Spinal cord (tissue), 10 donors: ENCODE measurements around the gene XPR1. TPM values are rescaled to one million over a fixed set of nuclear protein-coding genes. Genes with fewer than 3 reads are reported as not detected.

Experiments
- DNase-seq, 6 donors: peaks; one replicate each; pipeline versions ENCODE4 v3.0.0 to v3.0.0-alpha.2; 2013 to 2015; ENCODE audit warnings: low spot score in 6 of 6, low read depth in 4 of 6
- H3K27ac ChIP-seq: one replicate; pipeline ENCODE4 v1.5.1; 2013; ENCODE audit warnings: low read depth, low read length, control low read depth
- H3K27me3 ChIP-seq: one replicate; pipeline ENCODE4 v1.6.1; 2013; ENCODE audit warnings: low read length; ENCODE audit not compliant: control insufficient read depth, insufficient read depth
- H3K36me3 ChIP-seq: one replicate; pipeline ENCODE4 v1.6.1; 2013; ENCODE audit warnings: low read length; ENCODE audit not compliant: control insufficient read depth, insufficient read depth
- H3K4me1 ChIP-seq: one replicate; pipeline ENCODE4 v1.6.1; 2013; ENCODE audit warnings: low read length; ENCODE audit not compliant: control insufficient read depth, insufficient read depth
- H3K4me3 ChIP-seq: one replicate; pipeline ENCODE4 v1.5.1; 2013; ENCODE audit warnings: low read depth, low read length, control low read depth
- H3K9me3 ChIP-seq: one replicate; pipeline ENCODE4 v1.6.1; 2013; ENCODE audit warnings: low read length; ENCODE audit not compliant: control insufficient read depth, insufficient read depth
- WGBS: methylation state at CpG from one replicate; pipeline ENCODE4 v1.1.5; 2013; ENCODE audit warnings: missing lambda C conversion rate; ENCODE audit not compliant: insufficient coverage; 5-methylcytosine and 5-hydroxymethylcytosine counted together
- polyA plus RNA-seq, 2 donors: library from polyadenylated mRNA; unstranded; fragments of 120-200 nt; gene quantifications; one replicate each; pipeline ENCODE4 v1.2.1, GENCODE V29; 2013; ENCODE audit not compliant: insufficient read length in 2 of 2
- total RNA-seq, 2 donors: library from RNA; depleted of rRNA in 1 of 2; stranded (reverse); fragments of 120-200 nt in 1 of 2; fragments of >200 nt in 1 of 2; gene quantifications; one replicate each; pipeline versions ENCODE4 v1.2.3 to v1.2.4, GENCODE V29; 2013 to 2014
- donor health status: healthy.

XPR1 gene
- total and polyA plus RNA-seq, 4 donors: 38.0 to 110 (median 69.8) TPM

DNA sequence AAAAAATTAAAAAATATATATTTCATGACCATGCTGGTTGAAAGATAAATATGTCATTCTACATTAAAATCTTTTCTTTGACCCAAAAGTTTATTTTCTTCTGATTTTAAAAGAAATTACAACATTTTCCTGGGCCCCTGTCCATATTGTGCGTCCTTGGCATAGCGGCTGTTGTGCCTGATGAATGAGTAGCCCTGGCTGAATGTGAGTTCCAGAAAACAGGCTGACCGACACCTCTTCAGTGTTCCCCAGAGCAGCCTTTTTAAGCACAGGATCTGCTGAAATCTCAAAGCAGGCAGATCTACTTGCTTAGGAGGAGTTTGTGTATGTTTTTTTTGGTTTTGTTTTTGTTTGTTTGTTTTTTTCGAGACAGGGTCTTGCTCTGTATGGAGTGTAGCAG is 300.6 kb downstream of the XPR1 start:
- no peak for DNase-seq
- H3K9me3 ChIP-seq: no peaks in the 10 kb centered on the region
- H3K27me3 ChIP-seq: no peaks in the 10 kb centered on the region
- WGBS: 88% methylated on average over 3 of the region's 4 CpGs
- peaks cover 27% of the 10 kb centered on the region for H3K36me3 ChIP-seq
- H3K27ac ChIP-seq: no peak overlapping the region
- H3K4me1 ChIP-seq: peaks cover 38% of the 10 kb centered on the region
- no peak overlapping the region for H3K4me3 ChIP-seq

DNA sequence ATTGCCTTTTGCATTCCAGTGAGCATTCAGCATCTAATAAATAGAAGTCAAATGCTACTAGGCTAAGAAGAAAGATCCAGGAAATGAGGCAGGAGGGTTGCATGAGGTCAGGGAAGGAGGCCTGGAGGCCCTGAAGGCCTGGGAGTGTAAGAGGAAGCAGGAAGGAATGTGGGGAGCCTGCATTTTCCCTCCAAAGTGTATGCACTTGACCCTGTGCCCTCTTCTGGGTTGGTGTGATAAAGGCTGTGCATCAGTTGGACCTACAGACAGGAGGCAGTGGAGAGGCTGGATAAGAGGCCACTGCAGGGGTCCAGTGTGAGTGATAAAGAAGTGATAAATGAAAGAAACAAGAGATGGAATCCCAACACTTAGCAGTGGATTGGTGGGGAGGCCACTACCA is 301.3 kb downstream of the XPR1 start:
- H3K36me3 ChIP-seq: peaks cover 29% of the 10 kb centered on the region
- peaks cover 31% of the 10 kb centered on the region for H3K4me1 ChIP-seq
- no peak overlapping the region for H3K27ac ChIP-seq
- no peak for DNase-seq
- H3K4me3 ChIP-seq: no peak overlapping the region
- H3K27me3 ChIP-seq: no peaks in the 10 kb centered on the region
- no peaks in the 10 kb centered on the region for H3K9me3 ChIP-seq

DNA sequence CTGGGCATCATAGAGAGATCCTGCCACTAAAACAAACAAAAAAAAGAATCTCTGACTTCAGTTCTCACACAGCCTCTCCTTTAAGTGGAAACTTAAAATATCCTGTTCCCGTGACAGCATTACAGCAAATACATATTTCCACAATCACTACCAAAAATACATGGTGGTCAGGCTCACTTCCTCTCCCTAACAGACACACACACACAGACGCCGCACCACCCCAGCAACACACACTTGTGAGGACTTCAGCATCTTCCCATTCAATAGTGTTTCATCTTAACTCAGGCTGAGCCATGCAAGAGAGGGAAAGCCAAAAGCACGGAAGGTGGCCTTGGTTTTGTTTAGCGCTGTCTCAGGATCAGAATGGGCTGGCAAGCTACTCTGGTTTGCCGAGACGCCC is 302.7 kb downstream of the XPR1 start:
- Histone ChIP-seq H3K36me3 (peaks cover 33% of the 10 kb centered on the region), H3K27me3 (no peaks in the 10 kb centered on the region)
- WGBS: 79% methylated on average over 5 of the region's 7 CpGs

DNA sequence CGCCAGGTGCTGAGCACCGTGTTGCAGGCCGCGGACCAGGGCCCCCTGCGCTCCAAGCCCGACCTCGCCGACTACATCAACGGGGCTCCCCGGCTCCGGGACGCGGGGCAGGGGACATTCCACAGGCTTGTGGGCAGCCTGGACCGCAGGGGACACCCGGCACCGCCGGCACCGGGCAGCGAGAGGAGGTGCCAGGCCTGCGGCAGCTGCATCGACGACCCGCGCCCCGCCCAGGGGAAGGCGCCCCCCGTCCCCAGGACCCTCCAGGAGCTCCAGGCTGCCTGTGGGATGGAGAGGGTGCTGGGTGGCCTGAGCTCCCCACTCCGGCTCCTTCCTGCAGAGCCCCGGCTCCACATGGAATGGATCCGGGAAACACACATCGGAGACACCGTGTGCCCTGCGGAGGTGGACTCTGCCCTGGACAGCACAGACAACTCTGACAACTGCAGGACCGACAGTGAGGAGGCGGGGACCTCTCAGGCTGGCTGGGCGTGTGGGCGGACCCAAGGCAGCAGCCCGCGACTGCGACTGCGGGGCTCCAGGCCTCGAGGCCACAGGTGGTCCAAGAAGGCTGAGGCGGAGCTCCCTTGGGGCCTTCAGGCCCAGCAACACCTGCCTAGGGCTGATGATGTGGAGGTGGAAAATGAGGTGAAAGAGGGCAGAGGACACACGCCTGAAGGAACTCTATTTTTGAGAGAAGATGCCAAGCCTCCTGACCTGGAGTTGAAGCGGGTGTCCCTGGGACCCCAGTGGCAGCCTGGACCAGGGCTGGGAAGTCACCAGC is 303.7 kb downstream of the XPR1 start:
- H3K9me3 ChIP-seq: no peaks in the 10 kb centered on the region
- 66% methylated on average over 45 of the region's 45 CpGs for WGBS
- no peaks in the 10 kb centered on the region for H3K27me3 ChIP-seq
- no peak overlapping the region for H3K4me3 ChIP-seq
- peaks cover 15% of the 10 kb centered on the region for H3K4me1 ChIP-seq
- peaks cover 35% of the 10 kb centered on the region for H3K36me3 ChIP-seq
- no peak overlapping the region for H3K27ac ChIP-seq
- DNase-seq: no peak

More for the DNA sequence above, 302.7 kb downstream of the XPR1 start:
- Histone ChIP-seq H3K4me1 (peaks cover 16% of the 10 kb centered on the region), H3K27ac (no peak overlapping the region), H3K9me3 (no peaks in the 10 kb centered on the region), H3K4me3 (no peak overlapping the region)
- no peak for DNase-seq

DNA sequence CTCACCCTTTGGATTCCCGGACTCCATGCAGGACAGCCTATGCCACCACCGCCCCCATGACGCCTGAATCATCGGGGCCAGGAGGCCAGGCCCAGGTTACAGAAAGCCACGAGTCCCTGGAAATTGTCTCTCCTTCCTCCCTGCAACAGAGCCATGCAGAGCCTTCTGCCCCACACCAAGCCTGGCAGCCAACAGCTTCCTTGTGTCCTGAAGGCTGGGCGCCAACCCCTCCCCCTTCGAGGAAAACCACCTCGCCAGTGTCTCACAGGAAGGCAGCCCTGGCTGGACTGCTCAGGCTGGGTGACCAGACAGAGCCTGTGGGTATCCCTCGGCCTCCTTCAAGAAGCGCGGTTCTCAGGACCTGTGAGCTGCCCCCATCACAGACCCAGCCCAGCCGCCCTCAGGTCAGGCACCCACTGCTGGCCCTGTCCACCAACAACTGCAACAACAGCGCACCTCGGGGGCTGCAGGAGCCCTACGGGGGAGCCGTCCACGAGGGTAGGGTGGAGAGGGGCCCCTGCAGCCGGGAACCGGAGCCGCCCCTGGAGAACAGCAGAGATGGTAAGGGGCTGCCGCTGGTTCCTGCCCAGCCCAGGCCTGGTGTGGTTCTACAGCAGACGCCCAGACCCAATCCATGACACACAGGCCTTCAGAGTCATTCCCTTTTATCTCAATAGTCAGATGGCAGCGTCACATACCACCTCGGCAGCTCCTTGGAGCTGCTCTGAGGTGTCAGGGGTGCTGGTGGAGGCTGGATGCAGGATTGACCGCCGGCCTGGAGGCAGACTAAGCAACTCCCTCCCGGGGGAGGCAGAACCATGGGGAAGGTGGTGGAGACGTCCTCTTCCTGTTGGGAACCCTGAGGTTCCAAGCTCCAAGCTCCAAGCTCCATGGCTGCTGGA is 304.5 kb downstream of the XPR1 start:
- no peak overlapping the region for H3K27ac ChIP-seq
- H3K36me3 ChIP-seq: peaks cover 40% of the 10 kb centered on the region
- peaks cover 7% of the 10 kb centered on the region for H3K4me1 ChIP-seq
- H3K4me3 ChIP-seq: no peak overlapping the region
- WGBS: 88% methylated on average over 25 of the region's 28 CpGs
- H3K9me3 ChIP-seq: no peaks in the 10 kb centered on the region
- DNase-seq: no peak
- H3K27me3 ChIP-seq: no peaks in the 10 kb centered on the region

DNA sequence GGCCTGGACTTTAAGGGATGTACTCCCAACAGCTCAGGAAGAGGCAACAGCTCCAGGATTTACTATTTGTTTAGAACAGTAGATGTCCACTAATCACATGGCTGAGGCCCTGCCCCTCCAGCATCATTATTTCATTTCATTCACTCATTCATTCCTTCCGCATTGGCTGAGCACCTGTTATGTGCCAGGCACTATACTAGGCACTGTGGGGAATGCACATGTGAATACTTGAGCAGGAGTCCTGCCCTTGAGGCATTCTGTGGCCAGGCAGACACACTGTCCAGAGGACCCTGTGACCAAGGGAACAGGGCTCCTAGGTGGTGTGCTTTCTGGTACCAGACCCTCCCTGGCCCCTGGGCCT is 305.2 kb downstream of the XPR1 start:
- no peak overlapping the region for H3K4me3 ChIP-seq
- 58% methylated on average over 1 of the region's 1 CpG for whole genome bisulfite sequencing
- peaks cover under 1% of the 10 kb centered on the region for H3K4me1 ChIP-seq
- H3K36me3 ChIP-seq: peaks cover 42% of the 10 kb centered on the region
- H3K27me3 ChIP-seq: no peaks in the 10 kb centered on the region
- no peaks in the 10 kb centered on the region for H3K9me3 ChIP-seq
- H3K27ac ChIP-seq: no peak overlapping the region
- DNase-seq: no peak

DNA sequence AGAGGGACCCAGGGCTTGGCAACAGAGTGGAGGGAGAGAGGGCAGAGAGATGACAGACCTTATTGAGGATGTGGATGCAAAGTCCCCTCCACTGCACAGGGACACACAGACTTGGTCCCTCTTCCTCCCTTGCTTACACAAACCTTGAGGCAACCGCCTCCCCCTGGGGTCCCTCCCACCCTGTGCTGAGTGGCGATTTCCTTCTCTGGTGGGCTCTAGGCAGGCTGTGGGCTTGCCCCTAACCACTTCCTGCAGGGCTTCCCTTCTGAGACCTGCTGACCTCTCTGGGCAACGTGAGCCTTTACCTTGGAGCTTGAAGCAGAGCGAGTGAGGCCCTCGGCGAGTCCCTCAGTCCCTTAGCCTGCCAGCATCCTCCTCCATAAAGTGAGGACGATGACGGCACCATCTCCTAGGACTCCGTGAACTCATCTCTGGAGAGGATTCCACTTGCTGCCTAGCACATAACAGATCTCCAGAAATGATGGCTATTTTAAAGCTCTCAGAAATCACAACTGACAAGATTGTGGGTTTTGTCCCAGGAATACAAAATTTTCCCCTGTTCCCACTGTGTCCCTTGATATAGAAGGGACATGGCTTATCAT is 305.9 kb downstream of the XPR1 start:
- Histone ChIP-seq H3K9me3 (no peaks in the 10 kb centered on the region), H3K4me3 (no peak overlapping the region), H3K36me3 (peaks cover 46% of the 10 kb centered on the region), H3K27ac (no peak overlapping the region), H3K27me3 (no peaks in the 10 kb centered on the region), H3K4me1 (no peaks in the 10 kb centered on the region)
- no peak for DNase-seq
- 95% methylated on average over 8 of the region's 9 CpGs for WGBS

DNA sequence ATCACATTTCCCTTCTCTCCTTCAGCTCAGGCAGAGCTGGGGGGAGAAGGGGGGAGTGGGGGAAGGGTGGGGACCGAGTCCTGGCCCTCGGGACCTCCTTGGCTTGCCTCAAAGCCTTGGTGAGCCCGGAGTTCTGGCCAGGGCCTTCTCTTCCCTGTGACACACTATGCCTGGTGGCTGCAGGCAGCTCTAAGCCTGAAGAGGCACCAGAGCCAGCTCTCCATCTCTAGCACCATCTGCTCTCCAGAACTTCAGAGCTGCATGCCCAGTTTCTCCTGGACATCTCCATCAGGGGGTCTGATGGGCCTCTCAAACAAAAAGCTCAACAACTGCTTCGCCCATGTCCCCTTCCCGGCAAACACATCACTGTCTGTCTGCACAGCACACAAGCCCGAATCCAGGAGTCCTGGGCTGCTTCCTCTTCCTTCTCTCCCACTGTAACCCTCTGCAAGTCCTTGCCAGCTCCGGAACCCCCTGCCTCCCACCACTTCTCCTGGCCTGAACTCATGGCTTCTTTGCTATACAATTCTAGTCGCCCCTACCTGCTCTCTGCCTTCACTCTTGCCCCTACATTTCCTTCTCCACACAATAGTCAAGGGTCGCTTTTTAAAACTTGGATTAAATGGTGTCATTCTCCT is 307.4 kb downstream of the XPR1 start:
- WGBS: 84% methylated on average over 9 of the region's 9 CpGs
- Histone ChIP-seq H3K4me3 (no peak overlapping the region), H3K36me3 (peaks cover 47% of the 10 kb centered on the region), H3K27ac (no peak overlapping the region), H3K9me3 (no peaks in the 10 kb centered on the region), H3K4me1 (peaks cover under 1% of the 10 kb centered on the region), H3K27me3 (no peaks in the 10 kb centered on the region)
- no peak for DNase-seq

DNA sequence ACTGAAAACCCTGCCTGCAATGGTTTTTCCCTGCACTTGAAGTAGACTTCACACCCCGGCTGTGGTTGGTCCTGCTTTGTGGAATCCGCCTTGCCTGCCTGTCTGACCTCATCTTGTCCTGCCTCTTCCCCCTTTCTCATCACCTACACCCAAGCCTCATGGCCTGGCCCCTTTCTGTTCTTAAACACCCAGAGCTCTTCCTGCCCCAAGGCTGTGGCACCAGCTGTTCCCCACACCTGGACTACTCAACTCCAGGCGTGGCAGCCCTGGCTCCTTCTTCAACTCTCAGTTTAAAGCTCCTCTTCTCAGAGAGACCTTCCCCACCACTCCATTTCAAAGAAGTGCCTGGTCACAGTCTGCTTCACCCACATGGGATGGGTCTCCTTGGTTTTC is 307.9 kb downstream of the XPR1 start:
- no peak for DNase-seq
- H3K9me3 ChIP-seq: no peaks in the 10 kb centered on the region
- H3K27me3 ChIP-seq: no peaks in the 10 kb centered on the region
- H3K36me3 ChIP-seq: peaks cover 52% of the 10 kb centered on the region
- H3K4me3 ChIP-seq: no peak overlapping the region
- WGBS: 93% methylated on average over 3 of the region's 3 CpGs
- H3K4me1 ChIP-seq: peaks cover 3% of the 10 kb centered on the region
- H3K27ac ChIP-seq: no peak overlapping the region
